ENCODE data around the gene HIRA.
"Not testable (repeated sequence)": the region's sequence is repeated elsewhere in the genome, so short reads cannot be mapped to it uniquely, and the experiment has no call there.

The HIRA gene

GRCh38 chr22:19440411-19441195, 9.1 kb upstream of the HIRA start:
- no peak overlapping the region for H3K4me3 ChIP-seq (ENCODE audit: low read depth, low read length)
- H3K4me1 ChIP-seq: no peaks in the 10 kb centered on the region
- no peak for DNase-seq
- H3K36me3 ChIP-seq: peaks cover 43% of the 10 kb centered on the region
- no peaks in the 10 kb centered on the region for H3K27me3 ChIP-seq
- H3K9me3 ChIP-seq: no peaks in the 10 kb centered on the region
- TF ChIP-seq CTCF (IDR thresholded peaks at IDR 0.05; ENCODE audit: low read depth, low read length): no peak

- Histone ChIP-seq H3K36me3 (peaks cover 40% of the 10 kb centered on the region), H3K27me3 (no peaks in the 10 kb centered on the region), H3K4me1 (no peaks in the 10 kb centered on the region), H3K4me3 (ENCODE audit: low read depth, low read length) (no peak overlapping the region), H3K9me3 (no peaks in the 10 kb centered on the region)
- no peak for DNase-seq
- no peak for TF ChIP-seq CTCF (IDR thresholded peaks at IDR 0.05; ENCODE audit: low read depth, low read length)
These were observed 6.8 kb upstream of the HIRA start for GRCh38 chr22:19438298-19438697.

- peaks cover 27% of the 10 kb centered on the region for H3K36me3 ChIP-seq
- not testable (repeated sequence) for H3K4me3 ChIP-seq (ENCODE audit: low read depth, low read length); H3K4me1 ChIP-seq; H3K9me3 ChIP-seq; H3K27me3 ChIP-seq; DNase-seq
These were observed 5.1 kb upstream of the HIRA start for GRCh38 chr22:19436444-19437161.

GRCh38 chr22:19434829-19435580, 3.5 kb upstream of the HIRA start:
- 0 out of 2 replicates have a peak, but pooled peaks cover 2% of the 10 kb centered on the region for H3K4me1 ChIP-seq
- H3K27me3 ChIP-seq: no peaks in the 10 kb centered on the region
- H3K36me3 ChIP-seq: peaks cover 28% of the 10 kb centered on the region
- DNase-seq: no peak
- no peak overlapping the region for H3K4me3 ChIP-seq (ENCODE audit: low read depth, low read length)
- TF ChIP-seq CTCF (IDR thresholded peaks at IDR 0.05; ENCODE audit: low read depth, low read length): no peak
- H3K9me3 ChIP-seq: no peaks in the 10 kb centered on the region

GRCh38 chr22:19434401-19434800, 2.9 kb upstream of the HIRA start:
- Histone ChIP-seq H3K36me3 (peaks cover 28% of the 10 kb centered on the region), H3K4me1 (0 out of 2 replicates have a peak, but pooled peaks cover 4% of the 10 kb centered on the region), H3K4me3 (ENCODE audit: low read depth, low read length) (no peak overlapping the region), H3K27me3 (no peaks in the 10 kb centered on the region), H3K9me3 (no peaks in the 10 kb centered on the region)
- no peak for TF ChIP-seq CTCF (IDR thresholded peaks at IDR 0.05; ENCODE audit: low read depth, low read length)
- no peak for DNase-seq

- Histone ChIP-seq H3K4me3 (ENCODE audit: low read depth, low read length) (peak within 1 kb of the TSS; percentile 99), H3K27me3 (no peaks in the 10 kb centered on the region), H3K36me3 (peaks cover 25% of the 10 kb centered on the region), H3K9me3 (no peaks in the 10 kb centered on the region), H3K4me1 (0 out of 2 replicates have a peak, but pooled peaks cover 4% of the 10 kb centered on the region)
- peak; percentile 97 for DNase-seq
- no peak for TF ChIP-seq CTCF (IDR thresholded peaks at IDR 0.05; ENCODE audit: low read depth, low read length)
These were observed 759 bp upstream of the HIRA start, which contains the start of gene MRPL40 for GRCh38 chr22:19432133-19432851. Gene MRPL40 (plus strand): TSS chr22:19432545. CDS start chr22:19432555, 10 bp downstream.
